HEK293 (cell line): ENCODE data around the gene SMIM5.

ENCODE experiments used
- CTCF ChIA-PET: fragments of 350-600 bp; formaldehyde crosslinking; extraction: SDS; loops from one replicate; lab custom pipeline; 2021; ENCODE audit warnings: antibody characterized with exemption; lab: Yijun Ruan, JAX
- POLR2A ChIA-PET: fragments of 300-600 bp; formaldehyde crosslinking; extraction: SDS; loops from one replicate; lab custom pipeline; 2020; ENCODE audit warnings: antibody characterized with exemption, inconsistent platforms; lab: Yijun Ruan, JAX
- H3K27ac ChIP-seq: fragments of 200-500 bp; sonication (Bioruptor generic); 2 replicates; pipeline ENCODE4 v1.5.1; 2014; ENCODE audit warnings: low read depth, low read length, control low read depth, inconsistent platforms; ENCODE audit errors: extremely low read depth
- H3K36me3 ChIP-seq, 2 experiments: fragments of 200-500 bp in 1 of 2; sonication (Bioruptor generic) in 1 of 2; 1 replicate in 1 of 2; 2 replicates in 1 of 2; pipeline ENCODE4 v1.5.1; 2014 to 2017; ENCODE audit warnings: inconsistent platforms in 2 of 2, low read length in 2 of 2; ENCODE audit not compliant: control insufficient read depth in 2 of 2, insufficient read depth in 1 of 2
- H3K4me1 ChIP-seq: fragments of 200-500 bp; sonication (Bioruptor generic); 2 replicates; pipeline ENCODE4 v1.5.1; 2014; ENCODE audit warnings: mild to moderate bottlenecking, low read length, inconsistent platforms; ENCODE audit not compliant: control insufficient read depth, insufficient read depth
- H3K4me3 ChIP-seq: 2 replicates; pipeline ENCODE4 v1.5.1; 2011; ENCODE audit warnings: low read depth, mild to moderate bottlenecking, control low read depth, low read length, moderate library complexity
- H3K9me3 ChIP-seq: fragments of 200-500 bp; sonication (Bioruptor generic); 2 replicates; pipeline ENCODE4 v1.5.1; 2014; ENCODE audit warnings: low read depth, low read length, inconsistent platforms; ENCODE audit not compliant: control insufficient read depth, insufficient read depth
- GLIS2 ChIP-seq: fragments of 450-650 bp; formaldehyde crosslinking; IDR thresholded peaks from 2 replicates; pipeline ENCODE4 v1.5.1; 2016; ENCODE audit warnings: missing biosample characterization, missing genetic modification characterization
- KLF1 ChIP-seq: fragments of 450-650 bp; formaldehyde crosslinking; IDR thresholded peaks from 2 replicates; pipeline ENCODE4 v1.5.1; 2016; ENCODE audit warnings: missing biosample characterization, missing genetic modification characterization
- PBX3 ChIP-seq: sonication (generic); formaldehyde crosslinking; IDR thresholded peaks from 2 replicates; pipeline ENCODE4 v1.8.1; 2022; ENCODE audit warnings: mild to moderate bottlenecking, moderate library complexity, missing genetic modification reagents
- PRDM6 ChIP-seq: fragments of 450-650 bp; formaldehyde crosslinking; IDR thresholded peaks from 2 replicates; pipeline ENCODE4 v1.5.1; 2017; ENCODE audit warnings: missing biosample characterization, missing genetic modification characterization
- YY2 ChIP-seq: fragments of 450-650 bp; formaldehyde crosslinking; IDR thresholded peaks from 2 replicates; pipeline ENCODE4 v1.5.1; 2016; ENCODE audit warnings: missing biosample characterization, missing genetic modification characterization
- ZBTB44 ChIP-seq: fragments of 450-650 bp; IDR thresholded peaks from 2 replicates; pipeline ENCODE4 v1.5.1; 2018; ENCODE audit warnings: missing biosample characterization, mild to moderate bottlenecking, missing genetic modification characterization
- ZIC2 ChIP-seq: fragments of 450-650 bp; formaldehyde crosslinking; IDR thresholded peaks from 2 replicates; pipeline ENCODE4 v1.5.1; 2016; ENCODE audit warnings: missing biosample characterization, missing genetic modification characterization
- ZNF10 ChIP-seq: fragments of 450-650 bp; formaldehyde crosslinking; IDR thresholded peaks from 2 replicates; pipeline ENCODE4 v1.5.1; 2017; ENCODE audit warnings: missing biosample characterization, missing genetic modification characterization
- ZNF133 ChIP-seq: fragments of 450-650 bp; formaldehyde crosslinking; IDR thresholded peaks from 2 replicates; pipeline ENCODE4 v1.5.1; 2016; ENCODE audit warnings: missing biosample characterization, missing genetic modification characterization
- ZNF202 ChIP-seq: fragments of 450-650 bp; formaldehyde crosslinking; IDR thresholded peaks from 2 replicates; pipeline ENCODE4 v1.5.1; 2016; ENCODE audit warnings: missing biosample characterization, missing genetic modification characterization, borderline replicate concordance
- ZNF24 ChIP-seq: fragments of 450-650 bp; formaldehyde crosslinking; IDR thresholded peaks from 2 replicates; pipeline ENCODE4 v1.5.1; 2016; ENCODE audit warnings: missing biosample characterization, missing genetic modification characterization
- ZNF404 ChIP-seq: fragments of 450-650 bp; formaldehyde crosslinking; IDR thresholded peaks from 2 replicates; pipeline ENCODE4 v1.5.1; 2017; ENCODE audit warnings: missing biosample characterization, missing genetic modification characterization
- ZNF530 ChIP-seq: fragments of 450-650 bp; formaldehyde crosslinking; IDR thresholded peaks from 2 replicates; pipeline ENCODE4 v1.5.1; 2016; ENCODE audit warnings: low read depth, missing biosample characterization, missing genetic modification characterization
- ZNF555 ChIP-seq: fragments of 450-650 bp; formaldehyde crosslinking; conservative IDR thresholded peaks from 2 replicates; pipeline ENCODE4 v1.5.1; 2017; ENCODE audit warnings: missing biosample characterization, mild to moderate bottlenecking, missing genetic modification characterization, inconsistent platforms
- ZNF561 ChIP-seq: fragments of 450-650 bp; IDR thresholded peaks from 2 replicates; pipeline ENCODE4 v1.5.1; 2018; ENCODE audit warnings: missing biosample characterization, missing genetic modification characterization, borderline replicate concordance
- ZNF610 ChIP-seq: fragments of 450-650 bp; formaldehyde crosslinking; IDR thresholded peaks from 2 replicates; pipeline ENCODE4 v1.5.1; 2016; ENCODE audit warnings: missing biosample characterization, missing genetic modification characterization, borderline replicate concordance
- ZNF658 ChIP-seq: fragments of 450-650 bp; formaldehyde crosslinking; IDR thresholded peaks from 2 replicates; pipeline ENCODE4; 2016; ENCODE audit warnings: missing biosample characterization, missing genetic modification characterization
- ZNF747 ChIP-seq: fragments of 450-650 bp; formaldehyde crosslinking; IDR thresholded peaks from 2 replicates; pipeline ENCODE4 v1.5.1; 2016; ENCODE audit warnings: missing biosample characterization, missing genetic modification characterization
- ZNF837 ChIP-seq: fragments of 450-650 bp; formaldehyde crosslinking; IDR thresholded peaks from 2 replicates; pipeline ENCODE4 v1.5.1; 2016; ENCODE audit warnings: missing biosample characterization, missing genetic modification characterization

The SMIM5 gene

GRCh38 chr17:75591722-75592302 is 41.4 kb upstream of the SMIM5 start:
- Histone ChIP-seq H3K4me1 (peaks cover 2% of the 10 kb centered on the region; the same call in 1 of the 2 replicates), H3K4me3 (no peak overlapping the region), H3K27ac (no peak overlapping the region), H3K36me3 (no peaks in the 10 kb centered on the region), H3K9me3 (no peaks in the 10 kb centered on the region)
- ChIA-PET CTCF (interaction anchor here (0.6 to 5.1 kb wide), 5 partner anchors 10 to 297 kb away, joined by 4 to 58 read pairs (median 11); partner anchors contain the start of gene SMIM5), POLR2A (interaction anchor here (2.5 kb wide), 1 partner anchor 8 kb away, joined by 9 read pairs; no protein-coding TSS in a partner anchor)
- TF ChIP-seq ZNF24 (tag by site-specific recombination) = no peak
- no peak for TF ChIP-seq ZNF202 (tag by site-specific recombination)
- no peak for TF ChIP-seq ZNF658 (tag by site-specific recombination)
- no peak for TF ChIP-seq ZNF555
- no peak for TF ChIP-seq PBX3
- TF ChIP-seq YY2 = no peak
- TF ChIP-seq ZNF530 (tag by site-specific recombination) = no peak
- TF ChIP-seq GLIS2 (tag by site-specific recombination) = no peak
- no peak for TF ChIP-seq ZNF837
- no peak for TF ChIP-seq ZNF747 (tag by site-specific recombination)
- TF ChIP-seq ZNF561 (tag by site-specific recombination) = no peak
- TF ChIP-seq ZBTB44 (tag by site-specific recombination) = no peak
- no peak for TF ChIP-seq PRDM6 (tag by site-specific recombination)
- TF ChIP-seq ZNF10 (tag by site-specific recombination) = no peak
- TF ChIP-seq ZIC2 (tag by site-specific recombination) = no peak
- TF ChIP-seq ZNF610 = no peak

GRCh38 chr17:75592348-75593020 is 40.8 kb upstream of the SMIM5 start:
- Histone ChIP-seq H3K4me1 (peaks cover 2% of the 10 kb centered on the region; the same call in 1 of the 2 replicates), H3K9me3 (no peaks in the 10 kb centered on the region), H3K36me3 (no peaks in the 10 kb centered on the region), H3K27ac (no peak overlapping the region), H3K4me3 (no peak overlapping the region)
- ChIA-PET POLR2A (no interaction called here), CTCF (interaction anchor here (1.0 to 5.1 kb wide), 4 partner anchors 9 to 158 kb away, joined by 3 to 58 read pairs (median 10); partner anchors contain the start of gene SMIM5)
- TF ChIP-seq ZNF133 (tag by site-specific recombination) (no peak), ZIC2 (tag by site-specific recombination) (peak; percentile 17; the same call in 1 of the 2 replicates), KLF1 (tag by site-specific recombination) (no peak), ZNF404 (tag by site-specific recombination) (no peak)
